GM23338 (cell line): ENCODE data around the gene TVP23A. TPM values are rescaled to one million over a fixed set of nuclear protein-coding genes. Genes with fewer than 3 reads are reported as not detected.

ENCODE experiments used
- ATAC-seq: fragments of 200-7000 bp; cut with Tn5 transposase; 3 replicates; pipeline ENCODE4 v1.9.1; 2020
- DNase-seq: peaks from one replicate; pipeline ENCODE4 v3.0.0-alpha.2; 2015; ENCODE audit warnings: low spot score
- H2AFZ ChIP-seq: fragments of 200-600 bp; sonication (generic); 2 replicates; pipeline ENCODE4 v1.8.0; 2016; ENCODE audit warnings: antibody characterized with exemption, mild to moderate bottlenecking, moderate library complexity
- H3F3A ChIP-seq: fragments of 200-600 bp; sonication (generic); replicated peaks from 2 replicates; pipeline ENCODE4 v1.8.0; 2017; ENCODE audit warnings: antibody characterized with exemption, mixed run types, low read depth
- H3K27ac ChIP-seq: fragments of 200-600 bp; sonication (generic); 2 replicates; pipeline ENCODE4 v1.6.1; 2016; ENCODE audit warnings: low read depth
- H3K27me3 ChIP-seq: fragments of 200-600 bp; sonication (generic); 2 replicates; pipeline ENCODE4 v1.8.0; 2016; ENCODE audit warnings: mild to moderate bottlenecking, mixed run types, moderate library complexity; ENCODE audit not compliant: insufficient read depth
- H3K36me3 ChIP-seq: fragments of 200-600 bp; sonication (generic); 2 replicates; pipeline ENCODE4 v1.8.0; 2016; ENCODE audit warnings: mild to moderate bottlenecking; ENCODE audit not compliant: insufficient read depth
- H3K4me1 ChIP-seq: fragments of 200-600 bp; sonication (generic); 2 replicates; pipeline ENCODE4 v1.8.0; 2016; ENCODE audit warnings: mild to moderate bottlenecking, moderate library complexity; ENCODE audit not compliant: insufficient read depth
- H3K4me2 ChIP-seq: fragments of 200-600 bp; sonication (generic); 2 replicates; pipeline ENCODE4 v1.7.1; 2017; ENCODE audit warnings: mixed run types
- H3K4me3 ChIP-seq: fragments of 200-600 bp; sonication (generic); 2 replicates; pipeline ENCODE4 v1.6.1; 2016; ENCODE audit warnings: mixed run types
- H3K79me2 ChIP-seq: fragments of 200-600 bp; sonication (generic); replicated peaks from 2 replicates; pipeline ENCODE4 v1.8.0; 2017; ENCODE audit warnings: mild to moderate bottlenecking; ENCODE audit not compliant: insufficient read depth
- H3K9me2 ChIP-seq: fragments of 200-600 bp; sonication (generic); 2 replicates; pipeline ENCODE4 v1.8.0; 2017; ENCODE audit not compliant: insufficient read depth
- H4K20me1 ChIP-seq: fragments of 200-600 bp; sonication (generic); replicated peaks from 2 replicates; pipeline ENCODE4 v1.8.0; 2017; ENCODE audit warnings: mild to moderate bottlenecking; ENCODE audit not compliant: insufficient read depth
- H3K27ac Mint-ChIP-seq: 2 replicates; pipeline ENCODE4 v1.8.0; 2020; ENCODE audit warnings: inconsistent platforms, mild to moderate bottlenecking, moderate library complexity, mixed read lengths
- H3K27me3 Mint-ChIP-seq: 3 replicates; pipeline ENCODE4 v1.8.0; 2022; ENCODE audit warnings: low read depth, mild to moderate bottlenecking, moderate library complexity, mixed read lengths, inconsistent platforms; ENCODE audit not compliant: insufficient read depth, poor library complexity
- H3K36me3 Mint-ChIP-seq: 3 replicates; pipeline ENCODE4 v1.8.0; 2021; ENCODE audit warnings: low read depth, mild to moderate bottlenecking, inconsistent platforms, moderate library complexity, mixed read lengths
- H3K4me1 Mint-ChIP-seq: 3 replicates; pipeline ENCODE4 v1.8.0; 2020; ENCODE audit warnings: mild to moderate bottlenecking, inconsistent platforms, mixed read lengths
- H3K4me3 Mint-ChIP-seq: 3 replicates; pipeline ENCODE4 v1.8.0; 2021; ENCODE audit warnings: moderate library complexity, mild to moderate bottlenecking, inconsistent platforms, mixed read lengths
- H3K9me3 Mint-ChIP-seq: 3 replicates; pipeline ENCODE4 v1.8.0; 2020; ENCODE audit warnings: moderate library complexity, mild to moderate bottlenecking, inconsistent platforms, mixed read lengths
- CREB1 ChIP-seq: fragments of 250-450 bp; sonication (Bioruptor Pico); IDR thresholded peaks from 2 replicates; pipeline ENCODE4 v1.5.0; 2020; ENCODE audit warnings: low read depth, mild to moderate bottlenecking, moderate library complexity
- CTCF ChIP-seq, 2 experiments: fragments of 200-600 bp in 1 of 2; sonication (generic) in 1 of 2; conservative IDR thresholded peaks; 2 replicates each; pipeline versions ENCODE4 v1.5.1 to v1.6.1; 2016 to 2017; ENCODE audit warnings: antibody characterized with exemption in 2 of 2, low read depth in 2 of 2, mild to moderate bottlenecking in 2 of 2, moderate library complexity in 1 of 2
- ETS1 ChIP-seq: IDR thresholded peaks from 2 replicates; pipeline ENCODE4 v1.6.1; 2016; ENCODE audit warnings: antibody characterized with exemption
- EZH2 ChIP-seq: fragments of 200-600 bp; sonication (generic); IDR thresholded peaks from one replicate; pipeline ENCODE4 v1.8.0; 2017; ENCODE audit warnings: antibody characterized with exemption, mild to moderate bottlenecking, low read depth; ENCODE audit not compliant: unreplicated experiment
- EZH2phosphoT487 ChIP-seq: fragments of 200-600 bp; sonication (generic); IDR thresholded peaks from one replicate; pipeline ENCODE4 v1.8.1; 2018; ENCODE audit warnings: antibody characterized with exemption; ENCODE audit not compliant: unreplicated experiment
- POLR2AphosphoS5 ChIP-seq: IDR thresholded peaks from 2 replicates; pipeline ENCODE4 v1.6.1; 2016; ENCODE audit warnings: antibody characterized with exemption, low read depth
- STAT1 ChIP-seq: IDR thresholded peaks from one replicate; pipeline ENCODE4 v1.6.1; 2016; ENCODE audit warnings: antibody characterized with exemption; ENCODE audit not compliant: unreplicated experiment
- ZNF331 ChIP-seq: fragments of 250-450 bp; sonication (Bioruptor Pico); IDR thresholded peaks from 2 replicates; pipeline ENCODE4 v1.5.0; 2020; ENCODE audit warnings: low read depth, mild to moderate bottlenecking, moderate library complexity
- ZNF462 ChIP-seq: fragments of 250-450 bp; sonication (Bioruptor Pico); IDR thresholded peaks from 2 replicates; pipeline ENCODE4 v1.5.0; 2020; ENCODE audit warnings: mild to moderate bottlenecking, moderate library complexity
- long read RNA-seq: library from polyadenylated mRNA; unstranded; transcript quantifications from one replicate; pipeline ENCODE4 v2.0.0, GENCODE V29; 2020; ENCODE audit not compliant: unreplicated experiment
- polyA plus RNA-seq: library from polyadenylated mRNA; unstranded; fragments of >200 nt; fragmentation: Nextera tagmentation; extraction: Ambion mirVana; gene quantifications from 2 replicates; pipeline ENCODE4 v1.2.1, GENCODE V29; 2016
- total RNA-seq: library from RNA; depleted of rRNA; stranded (reverse); fragments of >200 nt; shearing (Covaris generic); gene quantifications from 2 replicates; pipeline ENCODE4 v1.2.3, GENCODE V29; 2014; rRNA removed
- TF ChIP-seq, protein P1 (sequence below): IDR thresholded peaks from one replicate; pipeline ENCODE4 v1.6.1; 2018; ENCODE audit warnings: antibody characterized with exemption; ENCODE audit not compliant: unreplicated experiment

The TVP23A gene
- total RNA-seq (1.6 and 4.5 TPM in 2 replicates), polyA plus RNA-seq (2.8 and 3.3 TPM in 2 replicates)
- long read RNA-seq, partial matches to known transcripts = 0 of 6 reads
- long read RNA-seq, other reads (novel, unspliced or antisense) = 6 of 6 reads

GRCh38 chr16:10817963-10818941 is at the start of gene TVP23A:
TVP23A (minus strand) TSS chr16:10818794; CDS start chr16:10818493, 301 bp downstream.
- TF ChIP-seq, protein P1, sequence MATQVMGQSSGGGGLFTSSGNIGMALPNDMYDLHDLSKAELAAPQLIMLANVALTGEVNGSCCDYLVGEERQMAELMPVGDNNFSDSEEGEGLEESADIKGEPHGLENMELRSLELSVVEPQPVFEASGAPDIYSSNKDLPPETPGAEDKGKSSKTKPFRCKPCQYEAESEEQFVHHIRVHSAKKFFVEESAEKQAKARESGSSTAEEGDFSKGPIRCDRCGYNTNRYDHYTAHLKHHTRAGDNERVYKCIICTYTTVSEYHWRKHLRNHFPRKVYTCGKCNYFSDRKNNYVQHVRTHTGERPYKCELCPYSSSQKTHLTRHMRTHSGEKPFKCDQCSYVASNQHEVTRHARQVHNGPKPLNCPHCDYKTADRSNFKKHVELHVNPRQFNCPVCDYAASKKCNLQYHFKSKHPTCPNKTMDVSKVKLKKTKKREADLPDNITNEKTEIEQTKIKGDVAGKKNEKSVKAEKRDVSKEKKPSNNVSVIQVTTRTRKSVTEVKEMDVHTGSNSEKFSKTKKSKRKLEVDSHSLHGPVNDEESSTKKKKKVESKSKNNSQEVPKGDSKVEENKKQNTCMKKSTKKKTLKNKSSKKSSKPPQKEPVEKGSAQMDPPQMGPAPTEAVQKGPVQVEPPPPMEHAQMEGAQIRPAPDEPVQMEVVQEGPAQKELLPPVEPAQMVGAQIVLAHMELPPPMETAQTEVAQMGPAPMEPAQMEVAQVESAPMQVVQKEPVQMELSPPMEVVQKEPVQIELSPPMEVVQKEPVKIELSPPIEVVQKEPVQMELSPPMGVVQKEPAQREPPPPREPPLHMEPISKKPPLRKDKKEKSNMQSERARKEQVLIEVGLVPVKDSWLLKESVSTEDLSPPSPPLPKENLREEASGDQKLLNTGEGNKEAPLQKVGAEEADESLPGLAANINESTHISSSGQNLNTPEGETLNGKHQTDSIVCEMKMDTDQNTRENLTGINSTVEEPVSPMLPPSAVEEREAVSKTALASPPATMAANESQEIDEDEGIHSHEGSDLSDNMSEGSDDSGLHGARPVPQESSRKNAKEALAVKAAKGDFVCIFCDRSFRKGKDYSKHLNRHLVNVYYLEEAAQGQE = no peak
- no peak for TF ChIP-seq ZNF331 (CRISPR knock-in tag)
- TF ChIP-seq EZH2phosphoT487 = no peak
- TF ChIP-seq EZH2 = no peak
- TF ChIP-seq POLR2AphosphoS5 = 0 out of 2 replicates have a peak, but pooled peaks have one; percentile 23
- no peak for TF ChIP-seq STAT1
- TF ChIP-seq CTCF (conservative IDR thresholded peaks at IDR 0.05; ENCODE audit: low read depth in 2 of 2) = no peak
- TF ChIP-seq ZNF462 (CRISPR knock-in tag) = no peak
- TF ChIP-seq CREB1 (CRISPR knock-in tag) = 0 out of 2 replicates have a peak, but pooled peaks have one; percentile 22
- no peak for TF ChIP-seq ETS1
- Mint-ChIP-seq H3K27ac (no peak within 1 kb of the TSS), H3K27me3 (peaks cover 6% of the 10 kb centered on the region), H3K9me3 (no peaks in the 10 kb centered on the region), H3K4me1 (peaks cover 9% of the 10 kb centered on the region; the same call in 2 of the 3 replicates), H3K4me3 (peak within 1 kb of the TSS; percentile 79), H3K36me3 (no peaks in the 10 kb centered on the region)
- DNase-seq (peak; percentile 77), ATAC-seq (peak; percentile 89)
- Histone ChIP-seq H4K20me1 (no peaks in the 10 kb centered on the region), H3K9me2 (no peaks in the 10 kb centered on the region), H3K79me2 (no peaks in the 10 kb centered on the region), H3K27me3 (no peaks in the 10 kb centered on the region), H3K4me2 (peak within 1 kb of the TSS; percentile 71), H2AFZ (peak within 1 kb of the TSS; percentile 90), H3K4me3 (peak within 1 kb of the TSS; percentile 71), H3K27ac (no peak within 1 kb of the TSS), H3K4me1 (no peaks in the 10 kb centered on the region), H3F3A (no peaks in the 10 kb centered on the region), H3K36me3 (no peaks in the 10 kb centered on the region)
